Measurements from ENCODE around the gene SZT2. TPM values are rescaled to one million over a fixed set of nuclear protein-coding genes. Genes with fewer than 3 reads are reported as not detected.
A peak's percentile ranks its signal among the peaks of the same experiment; 100 is the strongest.

SZT2 gene
- total and polyA plus RNA-seq, 2 of the 13 experiments (the other 11 are each of a cell fraction or from before 2014, with no cell fraction given), result 8.0 to 8.8 TPM

- TF ChIP-seq ZMYM2 (CRISPR knock-in tag; IDR thresholded peaks at IDR 0.05) (no peak), FUBP1 (CRISPR knock-in tag; IDR thresholded peaks at IDR 0.05; ENCODE audit: borderline replicate concordance) (no peak), DMAP1 (CRISPR knock-in tag; IDR thresholded peaks at IDR 0.05) (peak; percentile 93), ZSCAN30 (CRISPR knock-in tag; IDR thresholded peaks at IDR 0.05) (0 out of 2 replicates have a peak, but pooled peaks have one; percentile 47), ZNF772 (CRISPR knock-in tag; IDR thresholded peaks at IDR 0.05) (no peak), ZNF232 (CRISPR knock-in tag; IDR thresholded peaks at IDR 0.05; ENCODE audit: borderline replicate concordance) (peak; percentile 69), ZNF34 (CRISPR knock-in tag; IDR thresholded peaks at IDR 0.05; ENCODE audit: borderline replicate concordance) (peak; percentile 53; the same call in 1 of the 2 replicates), MXD1 (CRISPR knock-in tag; IDR thresholded peaks at IDR 0.05) (peak; percentile 12; the same call in 1 of the 2 replicates), ATF1 (CRISPR knock-in tag; IDR thresholded peaks at IDR 0.05) (no peak), JARID2 (CRISPR knock-in tag; IDR thresholded peaks at IDR 0.05; ENCODE audit: insufficient replicate concordance) (peak; percentile 34), WIZ (CRISPR knock-in tag; IDR thresholded peaks at IDR 0.05) (0 out of 2 replicates have a peak, but pooled peaks have one; percentile 50), NCOR1 (IDR thresholded peaks at IDR 0.05; ENCODE audit: borderline replicate concordance, low read length) (0 out of 2 replicates have a peak, but pooled peaks have one; percentile 14), MYPOP (CRISPR knock-in tag; IDR thresholded peaks at IDR 0.05) (peak; percentile 75; the same call in 1 of the 2 replicates), KDM4B (CRISPR knock-in tag; IDR thresholded peaks at IDR 0.05) (peak; percentile 58; the same call in 1 of the 2 replicates), ZSCAN31 (CRISPR knock-in tag; IDR thresholded peaks at IDR 0.05; ENCODE audit: low read depth) (no peak), PPARG (CRISPR knock-in tag; conservative IDR thresholded peaks at IDR 0.05) (peak; percentile 11; the same call in 1 of the 2 replicates), ZNF749 (CRISPR knock-in tag; IDR thresholded peaks at IDR 0.05; ENCODE audit: borderline replicate concordance) (peak; percentile 84), ETV5 (CRISPR knock-in tag; IDR thresholded peaks at IDR 0.05; ENCODE audit: borderline replicate concordance) (peak; percentile 45), MAZ (IDR thresholded peaks at IDR 0.05; ENCODE audit: borderline replicate concordance, low read depth, low read length) (0 out of 2 replicates have a peak, but pooled peaks have one; percentile 35), MAZ (CRISPR knock-in tag; IDR thresholded peaks at IDR 0.05; ENCODE audit: low read depth) (peak; percentile 88), CSRNP1 (CRISPR knock-in tag; IDR thresholded peaks at IDR 0.05) (peak; percentile 73; the same call in 1 of the 2 replicates), HNRNPLL (IDR thresholded peaks at IDR 0.05; ENCODE audit: low read depth, low read length, poor library complexity, severe bottlenecking) (peak; percentile 56), KDM5B (CRISPR knock-in tag; IDR thresholded peaks at IDR 0.05; ENCODE audit: borderline replicate concordance) (peak; percentile 83; the same call in 1 of the 2 replicates), ZNF274 (CRISPR knock-in tag; IDR thresholded peaks at IDR 0.05) (0 out of 2 replicates have a peak, but pooled peaks have one; percentile 47)
Measured at GRCh38 chr1:43348809-43349593, 40.7 kb upstream of the SZT2 start (continued).
